ENCODE data around the gene DUSP14. TPM values are rescaled to one million over a fixed set of nuclear protein-coding genes. Genes with fewer than 3 reads are reported as not detected.

The DUSP14 gene
- total and polyA plus RNA-seq, 2 of the 13 experiments (the other 11 are each of a cell fraction or from before 2014, with no cell fraction given) = 33.5 to 39.8 TPM

DNA sequence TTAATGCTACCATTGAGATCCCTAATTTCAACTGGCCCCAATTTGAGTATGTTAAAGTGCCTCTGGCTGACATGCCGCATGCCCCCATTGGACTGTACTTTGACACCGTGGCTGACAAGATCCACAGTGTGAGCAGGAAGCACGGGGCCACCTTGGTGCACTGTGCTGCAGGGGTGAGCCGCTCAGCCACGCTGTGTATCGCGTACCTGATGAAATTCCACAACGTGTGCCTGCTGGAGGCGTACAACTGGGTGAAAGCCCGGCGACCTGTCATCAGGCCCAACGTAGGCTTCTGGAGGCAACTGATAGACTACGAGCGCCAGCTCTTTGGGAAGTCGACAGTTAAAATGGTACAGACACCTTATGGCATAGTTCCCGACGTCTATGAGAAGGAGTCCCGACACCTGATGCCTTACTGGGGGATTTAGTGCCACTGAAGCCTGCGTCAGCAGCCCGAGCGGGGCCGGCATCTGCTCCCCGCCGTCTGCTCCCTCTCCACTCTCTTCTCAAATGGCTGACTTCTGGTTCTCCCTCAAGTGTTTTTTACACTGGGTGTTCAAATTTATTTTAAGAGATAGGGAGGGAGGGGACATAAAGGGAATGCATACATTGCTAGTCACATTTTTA lies 22.9 kb downstream of the DUSP14 start (continued):
- TF ChIP-seq, protein P1, sequence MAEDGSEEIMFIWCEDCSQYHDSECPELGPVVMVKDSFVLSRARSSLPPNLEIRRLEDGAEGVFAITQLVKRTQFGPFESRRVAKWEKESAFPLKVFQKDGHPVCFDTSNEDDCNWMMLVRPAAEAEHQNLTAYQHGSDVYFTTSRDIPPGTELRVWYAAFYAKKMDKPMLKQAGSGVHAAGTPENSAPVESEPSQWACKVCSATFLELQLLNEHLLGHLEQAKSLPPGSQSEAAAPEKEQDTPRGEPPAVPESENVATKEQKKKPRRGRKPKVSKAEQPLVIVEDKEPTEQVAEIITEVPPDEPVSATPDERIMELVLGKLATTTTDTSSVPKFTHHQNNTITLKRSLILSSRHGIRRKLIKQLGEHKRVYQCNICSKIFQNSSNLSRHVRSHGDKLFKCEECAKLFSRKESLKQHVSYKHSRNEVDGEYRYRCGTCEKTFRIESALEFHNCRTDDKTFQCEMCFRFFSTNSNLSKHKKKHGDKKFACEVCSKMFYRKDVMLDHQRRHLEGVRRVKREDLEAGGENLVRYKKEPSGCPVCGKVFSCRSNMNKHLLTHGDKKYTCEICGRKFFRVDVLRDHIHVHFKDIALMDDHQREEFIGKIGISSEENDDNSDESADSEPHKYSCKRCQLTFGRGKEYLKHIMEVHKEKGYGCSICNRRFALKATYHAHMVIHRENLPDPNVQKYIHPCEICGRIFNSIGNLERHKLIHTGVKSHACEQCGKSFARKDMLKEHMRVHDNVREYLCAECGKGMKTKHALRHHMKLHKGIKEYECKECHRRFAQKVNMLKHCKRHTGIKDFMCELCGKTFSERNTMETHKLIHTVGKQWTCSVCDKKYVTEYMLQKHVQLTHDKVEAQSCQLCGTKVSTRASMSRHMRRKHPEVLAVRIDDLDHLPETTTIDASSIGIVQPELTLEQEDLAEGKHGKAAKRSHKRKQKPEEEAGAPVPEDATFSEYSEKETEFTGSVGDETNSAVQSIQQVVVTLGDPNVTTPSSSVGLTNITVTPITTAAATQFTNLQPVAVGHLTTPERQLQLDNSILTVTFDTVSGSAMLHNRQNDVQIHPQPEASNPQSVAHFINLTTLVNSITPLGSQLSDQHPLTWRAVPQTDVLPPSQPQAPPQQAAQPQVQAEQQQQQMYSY (CRISPR knock-in tag; IDR thresholded peaks at IDR 0.05) = no peak
- TF ChIP-seq, protein P2, sequence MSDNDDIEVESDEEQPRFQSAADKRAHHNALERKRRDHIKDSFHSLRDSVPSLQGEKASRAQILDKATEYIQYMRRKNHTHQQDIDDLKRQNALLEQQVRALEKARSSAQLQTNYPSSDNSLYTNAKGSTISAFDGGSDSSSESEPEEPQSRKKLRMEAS (IDR thresholded peaks at IDR 0.05) = peak; percentile 36; the same call in 1 of the 2 replicates
- TF ChIP-seq DMAP1 (CRISPR knock-in tag; IDR thresholded peaks at IDR 0.05) (no peak), TARDBP (CRISPR knock-in tag; IDR thresholded peaks at IDR 0.05) (no peak), CCDC6 (CRISPR knock-in tag; IDR thresholded peaks at IDR 0.05) (no peak), ZNF7 (CRISPR knock-in tag; IDR thresholded peaks at IDR 0.05) (no peak), RBM22 (optimal IDR thresholded peaks at IDR 0.05; ENCODE audit: low read length) (peak; percentile 68), ZNF34 (CRISPR knock-in tag; IDR thresholded peaks at IDR 0.05; ENCODE audit: borderline replicate concordance) (no peak), TOPORS (CRISPR knock-in tag; IDR thresholded peaks at IDR 0.05) (no peak), SMC3 (IDR thresholded peaks at IDR 0.05; ENCODE audit: low read length) (no peak), ZNF282 (IDR thresholded peaks at IDR 0.05; ENCODE audit: partially characterized antibody) (no peak), RBFOX2 (IDR thresholded peaks at IDR 0.05; ENCODE audit: low read depth, low read length) (no peak), RXRA (CRISPR knock-in tag; IDR thresholded peaks at IDR 0.05) (0 out of 2 replicates have a peak, but pooled peaks have one; percentile 30), CBFB (CRISPR knock-in tag; IDR thresholded peaks at IDR 0.05) (no peak)
- TF ChIP-seq, protein P3, sequence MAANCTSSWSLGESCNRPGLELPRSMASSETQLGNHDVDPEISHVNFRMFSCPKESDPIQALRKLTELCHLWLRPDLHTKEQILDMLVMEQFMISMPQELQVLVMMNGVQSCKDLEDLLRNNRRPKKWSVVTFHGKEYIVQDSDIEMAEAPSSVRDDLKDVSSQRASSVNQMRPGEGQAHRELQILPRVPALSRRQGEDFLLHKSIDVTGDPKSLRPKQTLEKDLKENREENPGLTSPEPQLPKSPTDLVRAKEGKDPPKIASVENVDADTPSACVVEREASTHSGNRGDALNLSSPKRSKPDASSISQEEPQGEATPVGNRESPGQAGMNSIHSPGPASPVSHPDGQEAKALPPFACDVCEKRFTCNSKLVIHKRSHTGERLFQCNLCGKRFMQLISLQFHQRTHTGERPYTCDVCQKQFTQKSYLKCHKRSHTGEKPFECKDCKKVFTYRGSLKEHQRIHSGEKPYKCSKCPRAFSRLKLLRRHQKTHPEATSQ (CRISPR knock-in tag; IDR thresholded peaks at IDR 0.05; ENCODE audit: borderline replicate concordance) = no peak
- TF ChIP-seq, protein P4, sequence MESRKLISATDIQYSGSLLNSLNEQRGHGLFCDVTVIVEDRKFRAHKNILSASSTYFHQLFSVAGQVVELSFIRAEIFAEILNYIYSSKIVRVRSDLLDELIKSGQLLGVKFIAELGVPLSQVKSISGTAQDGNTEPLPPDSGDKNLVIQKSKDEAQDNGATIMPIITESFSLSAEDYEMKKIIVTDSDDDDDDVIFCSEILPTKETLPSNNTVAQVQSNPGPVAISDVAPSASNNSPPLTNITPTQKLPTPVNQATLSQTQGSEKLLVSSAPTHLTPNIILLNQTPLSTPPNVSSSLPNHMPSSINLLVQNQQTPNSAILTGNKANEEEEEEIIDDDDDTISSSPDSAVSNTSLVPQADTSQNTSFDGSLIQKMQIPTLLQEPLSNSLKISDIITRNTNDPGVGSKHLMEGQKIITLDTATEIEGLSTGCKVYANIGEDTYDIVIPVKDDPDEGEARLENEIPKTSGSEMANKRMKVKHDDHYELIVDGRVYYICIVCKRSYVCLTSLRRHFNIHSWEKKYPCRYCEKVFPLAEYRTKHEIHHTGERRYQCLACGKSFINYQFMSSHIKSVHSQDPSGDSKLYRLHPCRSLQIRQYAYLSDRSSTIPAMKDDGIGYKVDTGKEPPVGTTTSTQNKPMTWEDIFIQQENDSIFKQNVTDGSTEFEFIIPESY (CRISPR knock-in tag; IDR thresholded peaks at IDR 0.05) = peak; percentile 96
- TF ChIP-seq, protein P5, sequence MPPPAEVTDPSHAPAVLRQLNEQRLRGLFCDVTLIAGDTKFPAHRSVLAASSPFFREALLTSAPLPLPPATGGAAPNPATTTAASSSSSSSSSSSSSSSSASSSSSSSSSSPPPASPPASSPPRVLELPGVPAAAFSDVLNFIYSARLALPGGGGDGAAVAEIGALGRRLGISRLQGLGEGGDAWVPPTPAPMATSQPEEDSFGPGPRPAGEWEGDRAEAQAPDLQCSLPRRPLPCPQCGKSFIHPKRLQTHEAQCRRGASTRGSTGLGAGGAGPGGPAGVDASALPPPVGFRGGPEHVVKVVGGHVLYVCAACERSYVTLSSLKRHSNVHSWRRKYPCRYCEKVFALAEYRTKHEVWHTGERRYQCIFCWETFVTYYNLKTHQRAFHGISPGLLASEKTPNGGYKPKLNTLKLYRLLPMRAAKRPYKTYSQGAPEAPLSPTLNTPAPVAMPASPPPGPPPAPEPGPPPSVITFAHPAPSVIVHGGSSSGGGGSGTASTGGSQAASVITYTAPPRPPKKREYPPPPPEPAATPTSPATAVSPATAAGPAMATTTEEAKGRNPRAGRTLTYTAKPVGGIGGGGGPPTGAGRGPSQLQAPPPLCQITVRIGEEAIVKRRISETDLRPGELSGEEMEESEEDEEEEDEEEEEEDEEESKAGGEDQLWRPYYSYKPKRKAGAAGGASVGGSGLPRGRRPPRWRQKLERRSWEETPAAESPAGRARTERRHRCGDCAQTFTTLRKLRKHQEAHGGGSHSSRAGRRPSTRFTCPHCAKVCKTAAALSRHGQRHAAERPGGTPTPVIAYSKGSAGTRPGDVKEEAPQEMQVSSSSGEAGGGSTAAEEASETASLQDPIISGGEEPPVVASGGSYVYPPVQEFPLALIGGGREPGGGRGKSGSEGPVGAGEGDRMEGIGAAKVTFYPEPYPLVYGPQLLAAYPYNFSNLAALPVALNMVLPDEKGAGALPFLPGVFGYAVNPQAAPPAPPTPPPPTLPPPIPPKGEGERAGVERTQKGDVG (CRISPR knock-in tag; IDR thresholded peaks at IDR 0.05; ENCODE audit: borderline replicate concordance) = peak; percentile 85; the same call in 1 of the 2 replicates

Measured in HepG2 (cell line).